NCI-H2107 treated with DMSO at 0.1 percent for 48 hours (cell line): ENCODE measurements around the gene TTC29.

Source experiments
- DNase-seq: peaks from one replicate; lab custom pipeline; 2025; ENCODE audit not compliant: unreplicated experiment; lab: John Stamatoyannopoulos, UW

The TTC29 gene, protein sequence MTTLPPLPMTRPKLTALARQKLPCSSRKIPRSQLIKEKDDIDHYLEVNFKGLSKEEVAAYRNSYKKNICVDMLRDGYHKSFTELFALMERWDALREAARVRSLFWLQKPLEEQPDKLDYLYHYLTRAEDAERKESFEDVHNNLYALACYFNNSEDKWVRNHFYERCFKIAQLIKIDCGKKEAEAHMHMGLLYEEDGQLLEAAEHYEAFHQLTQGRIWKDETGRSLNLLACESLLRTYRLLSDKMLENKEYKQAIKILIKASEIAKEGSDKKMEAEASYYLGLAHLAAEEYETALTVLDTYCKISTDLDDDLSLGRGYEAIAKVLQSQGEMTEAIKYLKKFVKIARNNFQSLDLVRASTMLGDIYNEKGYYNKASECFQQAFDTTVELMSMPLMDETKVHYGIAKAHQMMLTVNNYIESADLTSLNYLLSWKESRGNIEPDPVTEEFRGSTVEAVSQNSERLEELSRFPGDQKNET

GRCh38 chr4:146945556-146946374 lies at the start of gene TTC29:
TTC29 (minus strand) TSS chr4:146945864; CDS start chr4:146939895, 5,969 bp downstream.
- peak; percentile 2 for DNase-seq

DNA sequence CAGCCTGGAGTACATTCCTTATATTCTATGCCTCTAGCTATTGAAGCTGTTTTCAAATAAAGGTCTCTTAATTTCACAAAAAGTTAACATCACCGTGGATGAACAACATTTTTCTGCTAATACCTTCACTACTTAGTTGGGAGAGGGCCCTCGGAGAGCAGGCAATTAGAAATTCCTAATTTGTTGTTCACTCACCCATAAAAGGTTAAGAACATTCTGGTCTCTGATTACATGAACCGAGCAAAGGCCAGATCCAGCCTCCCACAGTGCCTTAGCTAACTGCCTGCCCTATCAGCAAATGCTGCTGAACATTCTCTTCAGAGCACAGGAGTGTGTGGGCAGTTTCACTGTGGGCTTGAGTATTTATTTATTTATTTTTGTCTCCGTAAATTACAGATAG lies 36.0 kb upstream of the TTC29 start:
- DNase-seq = no peak

GRCh38 chr4:146978641-146979040 lies 33.0 kb upstream of the TTC29 start:
- no peak for DNase-seq

DNA sequence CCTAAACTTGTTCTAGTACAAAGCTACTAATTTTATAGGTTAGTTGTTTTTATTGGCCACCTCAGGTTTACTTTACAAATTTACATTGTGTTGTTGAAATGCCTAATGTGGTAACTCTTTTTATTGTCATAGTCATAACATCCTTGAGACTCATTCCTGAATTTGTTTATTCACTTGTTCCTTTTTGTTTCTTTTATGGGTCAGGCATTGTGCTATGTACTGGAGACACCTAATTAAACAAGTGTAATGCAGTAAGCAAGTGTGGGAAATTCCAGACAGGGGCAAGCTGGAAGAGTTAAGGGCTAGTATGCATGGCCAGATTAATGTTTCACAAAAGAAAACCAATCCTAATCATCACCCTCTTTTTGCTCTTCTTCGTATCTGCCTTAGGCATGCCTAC lies 30.5 kb upstream of the TTC29 start:
- no peak for DNase-seq

DNA sequence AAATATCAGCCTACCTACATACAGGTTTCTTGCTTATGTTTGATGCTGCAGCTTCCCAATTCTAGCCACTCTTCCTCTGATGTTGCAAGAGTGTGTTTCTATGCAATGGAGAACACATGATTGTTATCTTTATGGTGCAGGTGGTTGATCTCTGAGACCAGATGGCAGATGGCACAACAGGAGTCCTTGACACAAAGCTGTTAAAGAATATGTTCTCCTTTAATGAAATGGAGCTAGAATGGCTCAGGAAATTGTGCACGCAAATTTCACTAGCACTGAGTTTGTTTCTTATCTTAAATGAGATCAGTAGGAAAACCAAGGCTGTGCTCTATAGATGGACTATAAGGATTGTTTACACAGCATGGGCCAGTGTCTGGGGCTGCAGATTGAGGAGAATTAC lies 29.9 kb upstream of the TTC29 start:
- DNase-seq = no peak

GRCh38 chr4:146975036-146975435 lies 29.4 kb upstream of the TTC29 start:
- no peak for DNase-seq

- no peak for DNase-seq
Measured at GRCh38 chr4:146972036-146972435, 26.4 kb upstream of the TTC29 start.

DNA sequence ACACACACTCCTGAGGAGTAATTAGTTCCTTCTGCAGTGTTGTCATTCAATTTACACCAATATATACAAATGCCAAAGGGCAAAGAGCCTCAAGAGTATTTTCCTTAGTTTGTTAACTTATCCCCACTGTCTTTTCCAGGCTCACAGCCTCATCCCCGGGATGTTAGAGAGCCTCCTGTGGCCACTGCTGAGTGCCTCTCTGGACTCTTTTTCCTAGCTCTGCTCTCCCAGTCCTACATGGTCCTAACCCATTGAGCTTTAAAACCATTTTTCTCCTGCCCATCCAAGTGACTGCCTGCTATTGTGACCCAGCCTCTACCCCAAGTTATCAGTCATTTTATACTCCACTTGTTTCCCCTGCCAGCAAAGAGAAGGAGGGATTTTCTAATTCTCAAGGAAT lies 23.5 kb upstream of the TTC29 start:
- DNase-seq = no peak

- DNase-seq = no peak
Measured at GRCh38 chr4:146960634-146961033, 15.0 kb upstream of the TTC29 start.

DNA sequence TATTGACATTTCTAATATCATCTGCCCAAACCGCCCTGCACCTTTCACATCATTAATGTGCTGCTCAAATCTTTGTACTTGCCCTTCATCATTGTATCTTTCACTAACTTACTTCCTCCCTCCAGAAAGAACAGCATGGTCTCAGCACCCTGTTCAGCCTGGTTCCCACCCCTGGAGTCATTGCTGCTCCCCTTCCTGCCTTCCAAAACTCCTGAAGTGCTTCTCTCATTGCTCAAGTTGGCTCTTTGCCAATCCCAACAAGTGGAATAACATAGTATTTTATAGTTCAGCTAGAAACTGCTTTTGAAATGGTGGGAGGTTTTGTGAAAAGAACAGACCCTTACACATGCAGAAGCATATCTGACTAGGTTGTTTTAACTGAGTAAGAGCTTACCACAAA lies 14.0 kb upstream of the TTC29 start:
- DNase-seq = no peak

GRCh38 chr4:146957237-146957636 lies 11.6 kb upstream of the TTC29 start:
- no peak for DNase-seq

DNA sequence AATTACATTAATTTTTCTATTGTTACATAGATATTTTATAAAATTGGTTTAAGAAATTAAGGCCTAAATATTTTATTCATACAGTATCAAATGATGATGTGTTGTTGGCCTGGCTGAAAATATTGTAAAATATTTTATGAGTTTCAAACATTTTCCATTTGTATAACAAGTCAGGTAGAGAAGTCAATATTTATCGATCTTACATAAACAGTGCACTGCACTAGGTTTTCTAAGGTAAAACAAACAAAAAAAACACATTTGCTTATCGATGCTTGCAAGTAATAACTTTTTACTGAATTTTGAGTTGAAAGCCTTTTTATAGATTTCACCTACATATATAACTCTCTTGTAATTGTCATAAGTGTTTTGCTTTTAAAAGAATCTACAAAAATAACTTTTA lies 7.2 kb upstream of the TTC29 start:
- DNase-seq = no peak

- DNase-seq = no peak
Measured at GRCh38 chr4:146949559-146949958, 3.9 kb upstream of the TTC29 start.

DNA sequence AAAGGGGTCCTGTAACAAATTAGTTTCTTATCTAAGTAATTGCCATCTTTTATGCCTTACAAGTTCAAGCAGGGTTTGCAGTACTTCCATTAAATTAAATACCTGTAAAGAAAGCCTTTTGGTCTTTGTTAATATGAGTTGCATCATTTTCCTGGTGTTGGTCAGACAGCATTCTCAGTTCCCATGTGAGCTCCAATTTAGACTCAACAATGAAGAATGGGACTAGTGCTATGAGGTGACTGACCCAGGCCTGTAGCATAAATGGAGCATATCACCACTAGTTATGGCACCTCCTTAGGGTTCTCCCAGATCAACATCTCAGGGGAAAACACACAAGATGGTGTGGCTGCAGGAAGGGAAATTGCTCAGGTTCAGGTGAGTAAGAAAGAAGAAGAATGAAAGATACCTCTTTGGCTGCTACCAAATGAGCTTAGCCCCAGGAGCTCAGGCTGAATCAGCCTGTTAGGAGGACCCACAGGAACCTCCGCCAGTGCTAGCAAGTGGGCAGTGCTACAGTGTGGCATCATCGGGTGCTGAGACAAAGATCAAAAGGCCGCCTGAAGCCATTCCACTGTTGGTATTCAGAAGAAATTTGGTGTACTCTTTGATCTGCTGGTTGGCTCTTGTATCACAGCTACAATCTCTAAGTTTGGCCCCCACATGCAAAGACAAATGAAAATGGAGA lies 1.8 kb downstream of the TTC29 start:
- DNase-seq = no peak

DNA sequence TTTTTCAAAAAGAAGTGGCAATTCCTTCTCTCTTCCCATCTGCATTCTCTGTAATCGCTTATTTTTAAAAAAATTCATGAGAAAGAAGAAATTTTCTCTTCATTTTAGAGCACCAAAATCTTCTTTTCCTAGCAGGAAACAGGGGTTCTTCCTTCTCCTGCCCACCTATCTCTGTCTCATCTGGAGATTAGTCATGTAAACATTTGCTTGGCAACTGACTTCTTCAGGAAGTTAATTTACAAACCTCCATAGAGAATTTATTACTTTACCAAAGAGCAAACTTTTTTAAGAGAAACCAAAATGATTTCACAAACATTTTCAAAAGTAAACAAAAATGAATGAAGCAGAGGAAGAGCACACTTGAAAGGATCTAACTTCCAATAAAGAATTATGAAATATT lies 13.5 kb downstream of the TTC29 start:
- no peak for DNase-seq

DNA sequence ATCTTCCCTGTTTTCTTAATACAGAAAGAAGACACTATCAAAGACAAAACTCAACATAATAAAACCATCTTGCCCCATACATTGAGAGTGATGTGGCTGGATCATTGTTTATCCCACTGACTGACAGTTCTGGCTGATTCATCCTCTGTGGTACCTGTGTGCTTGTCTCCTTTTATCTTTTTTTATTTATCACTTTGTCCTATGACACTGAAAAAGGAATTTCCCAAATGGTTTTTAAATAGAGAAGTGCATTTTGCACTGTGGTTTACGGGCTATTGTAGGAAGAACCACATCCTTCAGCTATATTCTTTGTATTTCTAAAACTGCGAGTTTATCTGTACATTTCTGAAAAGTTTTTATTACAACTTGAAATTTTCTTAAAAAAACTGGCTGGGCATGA lies 15.0 kb downstream of the TTC29 start:
- no peak for DNase-seq

DNA sequence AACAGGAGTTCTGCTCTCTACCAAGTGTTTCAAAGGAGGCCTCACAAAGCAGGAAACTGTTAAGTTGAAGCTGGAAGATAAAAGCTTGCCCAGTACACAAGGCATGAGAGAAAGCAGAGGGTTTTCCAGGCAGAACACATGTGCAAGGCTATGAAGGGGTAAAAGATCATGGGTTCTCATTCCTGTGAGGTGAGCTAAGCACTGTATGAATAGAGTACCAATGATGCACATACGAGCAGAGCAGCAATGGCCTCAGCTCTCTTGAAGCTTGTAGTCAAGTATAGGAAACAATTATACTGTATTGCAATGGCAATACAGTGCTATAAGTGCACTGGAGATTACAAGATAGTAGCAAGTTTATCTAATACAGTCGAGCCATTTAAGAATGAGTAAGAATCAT lies 18.0 kb downstream of the TTC29 start:
- DNase-seq = no peak

DNA sequence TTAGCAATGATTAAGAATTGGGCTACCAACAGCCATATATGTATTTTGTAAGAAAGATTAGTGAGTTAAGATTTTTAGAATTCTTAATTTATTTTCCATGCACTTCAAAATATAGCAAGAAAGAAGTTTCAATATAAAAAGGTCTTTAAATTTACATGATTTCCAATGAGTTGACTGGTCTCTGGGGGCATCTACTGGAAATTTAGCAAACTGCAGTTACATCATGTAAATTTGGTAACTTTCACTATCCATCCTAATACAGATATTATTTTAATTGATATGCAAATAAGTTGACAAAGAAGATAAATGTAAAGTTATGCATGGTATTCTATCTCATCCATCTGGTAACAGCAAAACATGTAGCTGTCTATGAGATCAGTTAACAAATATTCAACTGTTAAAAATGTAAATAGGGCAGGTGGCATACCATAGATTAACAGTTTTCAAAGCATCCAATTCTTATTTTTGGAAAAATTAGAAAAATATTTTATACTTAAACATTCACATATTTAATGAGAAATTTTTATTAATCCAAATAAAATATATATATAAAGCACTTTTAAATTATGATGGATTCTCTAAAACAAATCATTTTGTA lies 29.1 kb downstream of the TTC29 start:
- no peak for DNase-seq

GRCh38 chr4:146915132-146915531 lies 30.5 kb downstream of the TTC29 start:
- no peak for DNase-seq

- DNase-seq = no peak
Measured at GRCh38 chr4:146900295-146900694, 45.4 kb downstream of the TTC29 start.

DNA sequence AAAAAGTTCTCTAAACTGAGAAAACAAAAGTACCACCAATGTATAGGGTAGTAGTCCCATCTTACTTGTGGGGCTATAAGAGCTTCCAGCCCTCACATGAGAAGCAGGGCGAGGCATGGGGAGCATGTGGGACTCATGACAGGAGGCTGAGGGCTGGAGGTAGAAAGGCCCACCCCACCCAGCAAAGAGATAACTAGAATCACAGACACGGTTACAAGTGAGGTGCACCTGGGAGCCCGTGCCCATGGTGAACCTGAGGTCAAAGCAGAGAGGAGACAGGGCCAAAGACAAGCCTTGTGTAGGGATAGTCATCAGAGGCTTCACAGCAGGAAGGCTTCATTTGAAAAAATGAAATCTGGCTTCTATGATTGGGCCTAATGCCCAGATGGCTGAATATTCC lies 55.4 kb downstream of the TTC29 start:
- DNase-seq = no peak
